ENCODE measurements around the gene PPP1R7.
"Not testable (repeated sequence)": the region's sequence is repeated elsewhere in the genome, so short reads cannot be mapped to it uniquely, and the experiment has no call there.

The PPP1R7 gene, protein sequence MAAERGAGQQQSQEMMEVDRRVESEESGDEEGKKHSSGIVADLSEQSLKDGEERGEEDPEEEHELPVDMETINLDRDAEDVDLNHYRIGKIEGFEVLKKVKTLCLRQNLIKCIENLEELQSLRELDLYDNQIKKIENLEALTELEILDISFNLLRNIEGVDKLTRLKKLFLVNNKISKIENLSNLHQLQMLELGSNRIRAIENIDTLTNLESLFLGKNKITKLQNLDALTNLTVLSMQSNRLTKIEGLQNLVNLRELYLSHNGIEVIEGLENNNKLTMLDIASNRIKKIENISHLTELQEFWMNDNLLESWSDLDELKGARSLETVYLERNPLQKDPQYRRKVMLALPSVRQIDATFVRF

DNA sequence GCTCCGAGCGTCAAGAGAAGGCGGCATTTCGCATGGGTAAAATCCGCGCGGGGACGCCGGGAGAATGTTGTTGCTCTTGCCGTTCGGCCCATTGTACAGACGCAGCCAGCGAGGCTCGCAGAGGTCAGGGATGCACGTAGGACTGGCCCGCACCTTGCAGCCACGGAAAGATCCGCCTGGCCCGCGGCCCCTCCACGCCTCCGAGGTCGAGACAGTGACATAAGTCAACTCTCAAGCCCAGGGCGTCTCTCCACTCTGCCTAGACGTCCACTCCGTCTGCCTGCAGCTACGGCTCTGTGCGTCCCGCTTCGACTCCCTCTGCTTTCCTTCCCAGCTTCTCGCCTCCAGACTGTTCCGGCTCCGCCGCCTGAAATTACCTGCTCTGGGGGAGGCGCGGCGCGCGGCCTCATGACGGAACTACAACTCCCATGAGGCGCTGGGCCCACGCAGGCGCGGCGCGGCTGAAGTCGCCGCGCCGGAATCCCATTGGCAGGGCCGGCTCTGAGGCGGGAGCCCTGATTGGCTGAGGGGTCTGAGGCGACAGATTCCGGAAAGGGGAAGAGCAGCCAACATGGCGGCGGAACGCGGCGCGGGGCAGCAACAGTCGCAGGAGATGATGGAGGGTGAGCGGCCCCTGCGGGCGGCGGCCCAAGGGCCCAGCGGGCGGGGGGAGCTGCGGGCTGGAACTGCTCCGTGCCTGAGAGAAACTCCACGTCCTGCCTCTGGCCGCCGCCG, at the start of gene PPP1R7:
Gene PPP1R7, plus strand, starts transcription at position 543 of the 735 bp plus-strand sequence. Its CDS starts 29 bp downstream, at position 572.
- peak; percentile 76 to 92 (median 86) for DNase-seq (ENCODE audit: low read depth in 4 of 4, low spot score in 1 of 4)

DNA sequence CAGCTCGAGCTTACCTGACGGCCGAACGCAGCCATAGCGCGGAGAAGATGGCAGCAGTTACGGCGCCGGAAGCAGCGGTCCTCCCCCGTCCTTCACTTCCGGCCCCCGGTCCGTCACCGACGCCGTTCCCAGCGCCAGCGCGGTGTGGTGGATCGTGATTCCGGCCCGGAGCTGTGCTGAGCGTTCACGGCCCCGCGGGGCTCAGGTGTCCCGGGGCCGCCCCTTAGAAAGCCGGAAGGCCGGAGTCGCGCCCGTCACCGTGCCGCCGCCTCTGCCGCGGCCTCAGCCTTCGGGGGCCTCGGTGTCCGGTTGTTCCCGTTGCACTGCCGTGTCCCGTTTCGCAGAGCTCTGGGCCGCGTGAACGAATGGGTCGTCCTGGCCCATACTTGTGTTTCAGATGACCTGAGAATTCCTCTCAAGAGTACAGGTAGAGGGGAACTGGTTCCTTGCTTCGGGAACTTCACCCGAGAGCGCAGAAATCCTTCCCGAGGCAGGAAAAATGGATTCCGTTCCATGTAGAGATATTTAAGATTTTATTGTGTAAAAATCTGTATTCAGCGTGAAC, 47.9 kb upstream of the PPP1R7 start, which contains the start of gene MTERF4:
Gene MTERF4, minus strand, starts transcription at position 49 of the 565 bp plus-strand sequence. Its CDS starts 14 bp downstream, at position 35.
- peak; percentile 79 to 85 (median 83) for DNase-seq (ENCODE audit: low read depth in 4 of 4, low spot score in 1 of 4)

DNA sequence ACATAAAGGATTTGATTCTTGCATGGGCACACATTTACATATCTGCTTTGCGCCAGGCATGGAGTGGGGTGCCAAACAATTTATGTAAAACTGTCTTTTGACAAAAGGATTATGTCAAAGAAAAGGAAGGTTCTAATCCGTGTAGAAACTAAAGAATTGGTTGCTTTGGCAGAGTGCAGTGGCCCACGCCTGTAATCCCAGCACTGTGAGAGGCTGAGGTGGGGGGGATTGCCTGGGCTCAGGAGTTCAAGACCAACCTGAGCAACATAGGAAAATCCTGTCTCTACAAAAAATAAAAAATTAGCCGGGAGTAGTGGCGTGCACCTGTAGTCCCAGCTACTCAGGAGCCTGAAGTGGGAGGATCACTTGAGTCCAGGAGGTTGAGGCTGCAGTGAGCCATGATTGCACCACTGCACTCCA, 47.1 kb upstream of the PPP1R7 start:
- DNase-seq (ENCODE audit: low read depth in 4 of 4, low spot score in 1 of 4), result no peak

DNA sequence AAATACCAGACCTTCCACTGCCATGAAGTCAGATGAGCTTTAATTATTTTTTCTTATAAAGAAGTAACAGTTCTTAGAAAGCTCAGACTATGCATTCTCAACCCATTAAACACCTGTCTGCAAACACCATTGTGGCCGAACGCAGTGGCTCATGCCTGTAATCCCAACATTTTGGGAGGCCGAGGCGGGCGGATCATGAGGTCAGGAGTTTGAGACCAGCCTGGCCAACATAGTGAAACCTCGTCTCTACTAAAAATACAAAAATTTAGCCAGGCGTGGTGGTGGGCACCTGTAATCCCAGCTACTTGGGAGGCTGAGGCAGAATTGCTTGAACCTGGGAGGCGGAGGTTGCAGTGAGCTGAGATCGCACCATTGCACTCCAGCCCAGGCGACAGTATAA, 45.7 kb upstream of the PPP1R7 start:
- not testable (repeated sequence) for DNase-seq (ENCODE audit: low read depth in 4 of 4, low spot score in 1 of 4)

DNA sequence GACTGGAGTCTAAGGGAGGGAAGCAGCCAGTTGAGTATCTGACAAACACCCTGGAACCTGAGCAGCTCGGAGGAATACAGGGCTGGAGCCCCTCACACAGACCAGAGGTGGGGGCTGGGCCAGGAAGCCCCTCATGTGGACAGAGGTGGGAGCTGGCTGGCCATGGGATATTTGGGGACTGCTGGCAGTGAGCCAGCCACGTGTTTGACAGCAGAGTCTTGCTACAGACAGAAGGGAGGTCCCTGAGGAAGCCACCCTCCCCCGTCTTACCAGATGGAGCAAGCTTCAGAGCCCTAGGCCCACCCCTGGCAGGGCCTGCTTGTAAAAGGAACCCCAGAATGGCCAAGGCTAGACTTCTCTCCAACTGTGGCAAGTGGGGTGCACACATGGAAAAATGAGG, 44.6 kb upstream of the PPP1R7 start:
- no peak for DNase-seq (ENCODE audit: low read depth in 4 of 4, low spot score in 1 of 4)

DNA sequence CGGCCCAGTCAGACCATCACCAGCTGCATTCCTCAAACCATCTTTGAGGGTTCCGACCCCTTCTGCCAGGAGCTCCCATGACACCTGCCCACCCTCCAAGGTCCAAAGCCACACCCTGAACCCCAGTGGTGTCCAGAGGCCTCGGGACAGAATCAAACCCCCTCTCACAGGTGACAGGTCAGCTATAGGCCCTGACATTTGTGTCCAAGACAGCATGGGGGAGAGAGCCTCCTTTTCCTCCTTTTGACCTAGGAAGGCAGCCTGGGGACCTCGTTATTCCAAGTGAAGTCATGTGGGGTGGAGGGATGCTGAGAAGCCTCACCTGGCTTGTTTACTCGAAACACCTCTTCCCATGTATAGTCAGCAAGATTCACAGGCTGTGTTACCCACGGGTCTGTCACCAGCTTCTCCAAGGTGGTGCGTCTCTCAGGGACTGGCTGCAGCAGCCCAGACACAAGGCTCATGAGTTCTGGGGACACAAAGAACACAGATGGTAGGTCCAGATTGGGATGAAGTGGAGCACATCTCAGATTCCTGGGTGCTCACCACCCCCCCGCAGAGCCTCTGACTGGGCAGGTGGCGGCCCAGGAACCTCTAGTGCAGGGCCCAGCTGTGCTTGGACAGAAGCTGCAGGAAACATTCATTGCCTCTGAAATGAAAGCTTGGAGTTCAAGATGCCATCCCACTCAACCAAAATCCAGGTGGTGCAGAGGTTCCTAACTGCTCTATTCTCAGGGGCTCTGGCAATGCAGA, 43.1 kb upstream of the PPP1R7 start:
- no peak for DNase-seq (ENCODE audit: low read depth in 4 of 4, low spot score in 1 of 4)

DNA sequence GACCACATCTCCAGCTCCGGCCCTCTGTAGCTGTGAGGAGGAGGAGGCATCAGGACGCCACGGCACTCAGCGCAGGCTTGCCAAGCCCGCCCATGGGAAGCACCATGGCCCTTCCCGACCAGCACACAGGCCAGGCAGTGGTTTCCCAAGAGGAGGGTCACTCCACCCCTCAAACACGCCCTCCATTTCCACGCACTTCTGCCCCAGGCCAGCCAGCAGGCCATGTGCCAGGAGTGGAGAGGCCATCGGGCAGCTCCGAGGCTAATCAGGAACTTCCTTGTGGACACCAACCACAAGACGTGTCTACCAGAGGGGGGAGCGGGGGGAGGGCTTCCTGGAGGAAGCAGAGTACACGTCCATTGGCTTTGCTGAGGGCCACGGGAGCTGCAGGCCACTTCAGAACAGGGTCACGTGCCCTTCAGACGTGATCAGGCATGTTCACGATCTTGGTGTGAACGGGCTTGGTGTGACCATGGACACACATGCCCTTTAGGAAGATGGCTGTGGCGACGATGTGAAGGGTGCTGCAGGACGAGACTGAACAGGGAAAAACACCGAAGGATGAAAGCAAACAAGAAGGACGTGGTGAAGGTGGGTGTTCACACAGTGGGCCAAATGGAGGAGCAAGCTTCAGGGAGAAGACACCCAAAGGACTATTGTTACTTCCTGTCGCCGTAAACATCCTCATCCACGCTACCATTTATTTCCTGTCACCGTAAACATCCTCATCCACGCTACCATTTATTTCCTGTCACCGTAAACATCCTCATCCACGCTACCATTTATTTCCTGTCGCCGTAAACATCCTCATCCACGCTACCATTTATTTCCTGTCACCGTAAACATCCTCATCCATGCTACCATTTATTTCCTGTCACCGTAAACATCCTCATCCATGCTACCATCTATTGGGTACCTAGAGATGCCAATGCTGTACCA, 41.7 kb upstream of the PPP1R7 start:
- DNase-seq (ENCODE audit: low read depth in 4 of 4, low spot score in 1 of 4), result no peak

DNA sequence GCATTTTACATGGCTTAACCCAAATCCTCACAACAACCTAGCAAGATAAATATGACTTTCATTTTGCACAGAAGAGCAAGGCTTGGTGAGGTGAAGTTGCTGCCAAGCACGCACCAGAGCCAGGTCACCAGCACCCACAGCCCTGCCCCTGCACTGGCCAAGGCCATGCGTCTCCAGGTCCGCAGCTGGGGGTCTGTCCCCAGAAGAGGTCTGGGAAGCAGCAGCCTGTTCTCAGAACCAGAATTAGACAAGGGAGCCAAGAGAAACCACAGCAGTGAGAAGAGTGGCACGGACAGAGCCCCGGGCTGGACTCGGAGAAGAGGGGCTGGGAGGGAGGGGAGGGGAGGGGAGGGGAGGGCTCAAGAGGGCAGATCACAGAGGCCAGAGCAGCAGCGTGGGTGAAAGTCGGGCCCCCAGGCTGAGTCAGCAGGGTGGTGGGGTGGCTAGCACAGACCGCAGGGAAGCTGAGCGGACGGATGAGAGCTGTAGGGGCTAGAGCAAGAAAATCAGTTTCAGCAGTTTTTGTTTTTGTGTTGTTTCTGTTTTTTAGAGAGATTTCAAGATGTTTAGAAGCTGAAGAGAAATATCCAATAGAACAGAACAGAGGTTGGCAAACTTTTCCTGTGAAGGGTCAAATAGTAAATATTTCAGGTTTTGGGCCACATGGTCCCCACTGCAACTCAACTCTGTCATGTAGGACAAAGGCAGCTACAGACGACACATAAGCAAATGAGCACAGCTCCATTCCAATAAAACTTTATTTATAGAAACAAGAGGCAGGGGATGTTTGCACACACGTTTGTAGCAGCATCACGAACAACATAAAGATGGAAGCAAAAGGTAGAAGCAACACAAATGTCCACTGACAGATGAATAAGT, 40.8 kb upstream of the PPP1R7 start:
- no peak for DNase-seq (ENCODE audit: low read depth in 4 of 4, low spot score in 1 of 4)

DNA sequence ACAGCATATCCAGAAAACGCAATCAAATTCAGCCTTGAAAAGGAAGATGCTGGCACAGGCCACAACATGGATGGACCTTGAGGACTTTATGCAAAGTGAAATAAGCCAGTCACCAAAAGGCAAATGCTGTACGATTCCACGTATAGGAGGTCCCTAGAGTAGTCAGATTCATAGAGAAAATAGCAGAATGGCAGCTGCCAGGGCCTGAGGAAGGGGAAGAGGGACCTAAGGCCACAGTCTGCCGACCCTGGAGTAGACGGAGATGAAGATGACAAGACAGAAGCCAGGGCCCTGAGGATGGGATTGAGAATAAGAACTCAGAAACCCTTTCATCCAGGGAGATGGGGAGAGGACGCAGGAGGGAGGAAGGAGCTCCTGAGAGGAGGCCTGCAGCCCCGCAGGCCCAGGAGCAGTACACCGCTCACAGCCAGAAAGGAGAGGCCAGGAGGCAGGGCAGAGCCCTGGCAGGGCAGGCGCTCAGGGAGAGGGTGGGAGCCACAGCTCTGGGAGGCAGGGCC, 40.1 kb upstream of the PPP1R7 start:
- DNase-seq (ENCODE audit: low read depth in 4 of 4, low spot score in 1 of 4), result no peak

DNA sequence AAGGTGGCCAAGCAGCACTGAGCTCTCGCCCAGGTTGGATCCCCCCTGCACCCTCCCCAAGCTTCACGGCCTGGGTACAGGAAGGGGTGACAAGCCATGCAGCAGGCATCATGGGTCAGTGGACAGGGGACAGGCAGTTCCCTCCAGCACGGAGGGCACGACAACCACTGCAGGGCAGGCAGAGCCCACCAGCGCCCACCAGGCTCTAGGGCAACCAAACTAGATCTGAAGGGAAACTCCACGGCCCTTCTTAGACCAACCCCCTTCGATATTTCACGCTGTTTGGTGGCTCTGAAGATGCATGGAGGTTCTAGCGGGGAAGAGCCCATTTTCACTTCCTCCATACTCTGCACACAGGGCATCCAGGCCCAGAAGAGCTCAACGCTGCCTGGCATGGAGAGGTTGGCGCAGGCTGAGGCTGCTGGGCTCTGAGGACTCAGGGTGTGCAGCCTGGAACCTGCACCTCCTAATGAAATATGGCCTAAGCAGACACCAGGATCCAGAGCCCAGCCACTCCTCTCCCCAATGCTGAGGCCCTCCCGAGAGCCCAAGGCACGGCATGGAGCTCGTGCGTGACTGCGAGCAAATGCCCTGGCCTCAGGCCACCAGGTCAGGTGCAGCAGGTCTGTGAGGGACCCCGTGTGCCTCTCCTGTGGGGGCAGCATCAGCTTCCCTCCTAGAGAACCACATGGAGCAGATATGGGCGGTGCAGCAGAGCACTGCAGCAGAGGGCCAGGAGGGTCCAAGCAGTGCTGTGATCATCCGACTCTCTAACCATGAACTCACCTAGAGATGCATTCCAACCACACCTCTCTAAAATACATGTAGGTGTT, 39.4 kb upstream of the PPP1R7 start:
- no peak for DNase-seq (ENCODE audit: low read depth in 4 of 4, low spot score in 1 of 4)

DNA sequence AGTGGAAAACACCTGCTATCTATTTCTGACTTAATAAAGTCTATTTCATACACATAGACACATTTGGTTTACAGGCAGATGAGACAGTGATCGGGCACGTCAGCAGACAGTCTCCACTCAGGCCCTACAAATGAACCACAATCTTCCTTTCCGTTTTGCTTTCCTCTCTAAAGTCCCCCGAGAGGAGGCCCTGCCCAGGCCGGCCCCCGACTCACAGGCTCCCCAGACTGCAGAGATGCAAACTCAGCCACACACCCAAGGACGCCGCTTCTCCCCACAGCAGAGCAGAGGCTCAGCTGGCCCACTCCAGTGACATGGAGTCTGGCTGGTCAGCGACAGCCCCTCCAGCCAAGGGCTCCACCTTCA, 38.8 kb upstream of the PPP1R7 start:
- no peak for DNase-seq (ENCODE audit: low read depth in 4 of 4, low spot score in 1 of 4)

DNA sequence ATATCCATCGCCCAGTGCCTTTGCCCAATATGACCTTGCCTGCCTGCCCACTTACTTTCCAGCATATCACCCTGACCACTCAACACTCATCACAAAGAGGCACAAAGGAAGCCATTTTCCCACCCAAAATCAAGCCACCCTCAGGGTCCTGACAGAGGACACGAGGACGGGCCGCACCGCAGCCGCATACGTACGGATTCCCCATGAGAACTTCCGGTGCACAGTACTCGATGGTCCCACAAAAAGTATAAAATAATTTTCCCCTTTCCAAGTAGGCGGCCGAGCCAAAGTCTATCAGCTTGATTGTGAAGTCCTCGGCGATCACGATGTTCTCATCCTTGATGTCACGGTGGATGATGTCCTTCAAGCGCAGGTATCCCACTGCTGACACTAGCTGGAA, 38.2 kb upstream of the PPP1R7 start:
- DNase-seq (ENCODE audit: low read depth in 4 of 4, low spot score in 1 of 4), result no peak

DNA sequence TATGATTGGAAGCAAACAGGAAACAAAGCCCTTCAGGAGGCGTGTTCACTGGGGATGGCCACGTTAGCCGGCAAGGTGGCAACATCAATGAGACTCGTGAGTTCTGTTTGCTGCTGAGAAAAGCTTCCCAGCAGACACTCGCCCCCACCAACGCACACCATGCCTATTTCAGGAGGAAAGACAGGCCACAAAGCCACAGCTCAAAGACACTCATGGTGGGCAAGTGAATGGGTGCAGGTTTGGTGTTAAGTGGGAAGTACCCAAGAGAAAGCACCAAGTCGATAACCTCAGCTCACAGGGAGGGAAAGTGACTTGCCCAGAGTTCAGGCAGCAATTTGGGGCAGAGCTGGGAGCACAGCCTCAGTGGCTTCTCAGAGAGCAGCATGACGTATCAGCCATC, 37.7 kb upstream of the PPP1R7 start:
- DNase-seq (ENCODE audit: low read depth in 4 of 4, low spot score in 1 of 4), result peak in 1 of 4 experiments; percentile 43

DNA sequence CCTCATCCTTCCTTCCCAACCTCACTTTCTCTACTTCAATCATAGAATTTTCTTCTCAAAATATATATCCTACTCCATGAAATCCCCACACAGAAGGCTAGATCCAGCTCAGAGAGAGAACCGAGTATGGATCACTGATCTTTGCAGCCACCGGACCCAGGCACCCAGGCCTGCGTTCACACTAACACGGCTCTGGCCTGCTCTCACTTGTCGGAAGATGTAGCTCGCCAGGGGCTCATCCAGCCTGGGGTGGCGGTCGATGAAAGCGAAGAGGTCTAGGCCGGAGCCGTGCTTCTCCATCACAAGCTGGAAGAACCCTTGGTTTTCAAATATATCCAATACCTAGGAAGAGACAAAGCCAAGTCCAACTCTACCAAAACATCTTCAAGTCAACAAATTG, 35.4 kb upstream of the PPP1R7 start:
- DNase-seq (ENCODE audit: low read depth in 4 of 4, low spot score in 1 of 4), result no peak

DNA sequence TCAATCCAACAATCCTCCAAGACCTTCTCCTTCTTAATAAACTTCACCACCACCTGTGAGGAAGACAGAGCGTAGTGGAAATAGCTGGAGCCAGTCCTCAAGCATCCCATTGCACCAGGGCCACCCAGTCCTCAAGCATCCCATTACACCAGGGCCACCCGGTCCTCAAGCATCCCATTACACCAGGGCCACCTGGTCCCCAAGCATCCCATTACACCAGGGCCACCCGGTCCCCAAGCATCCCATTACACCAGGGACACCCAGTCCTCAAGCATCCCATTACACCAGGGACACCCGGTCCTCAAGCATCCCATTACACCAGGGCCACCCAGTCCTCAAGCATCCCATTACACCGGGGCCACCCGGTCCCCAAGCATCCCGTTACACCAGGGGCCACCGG, 34.9 kb upstream of the PPP1R7 start:
- no peak for DNase-seq (ENCODE audit: low read depth in 4 of 4, low spot score in 1 of 4)

DNA sequence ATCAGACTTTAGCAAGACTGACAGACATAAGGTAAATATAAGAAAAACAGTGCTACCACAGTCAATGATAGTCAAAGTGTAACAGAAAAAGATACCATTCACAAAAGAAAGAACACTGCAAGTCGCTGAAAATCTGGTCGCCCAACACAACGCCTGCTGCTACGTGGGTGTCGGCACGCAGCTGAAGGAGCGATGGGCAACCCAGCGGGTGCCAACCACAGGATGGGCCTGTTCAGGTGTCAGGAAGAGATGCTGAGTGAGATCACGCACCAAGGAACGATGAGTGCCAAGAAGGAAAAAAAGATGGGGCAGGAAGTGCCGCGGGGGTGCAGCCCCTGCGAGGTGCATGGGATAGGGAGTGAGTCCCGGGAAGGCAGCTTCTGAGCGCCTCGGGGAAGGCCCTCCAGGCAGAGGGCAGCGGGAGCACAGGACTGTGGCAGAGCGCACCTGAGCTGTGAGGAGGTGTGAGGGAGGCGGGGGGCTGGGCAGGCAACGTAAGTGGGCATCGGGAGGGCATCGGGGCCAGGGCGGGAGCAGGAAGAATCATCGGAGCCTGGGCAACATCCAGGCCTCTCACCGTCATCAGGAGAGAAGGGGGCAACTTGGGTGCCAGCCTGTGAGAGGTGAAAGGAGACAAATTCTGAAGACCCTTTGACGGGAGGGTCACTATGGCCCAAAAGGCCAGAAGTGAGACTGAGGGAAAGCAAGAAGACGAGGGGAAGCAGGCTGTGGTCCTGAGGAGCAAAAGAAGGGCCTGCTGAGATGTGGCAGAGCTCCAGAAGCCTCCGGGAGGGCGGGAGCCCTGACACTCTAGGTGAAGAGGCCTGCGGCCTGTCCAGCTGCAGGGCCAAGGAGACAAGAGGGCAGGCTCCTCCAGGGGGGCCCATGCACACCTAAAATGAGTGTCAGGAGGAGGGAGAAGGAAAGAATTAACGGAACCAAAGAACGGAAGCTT, 33.4 kb upstream of the PPP1R7 start:
- DNase-seq (ENCODE audit: low read depth in 4 of 4, low spot score in 1 of 4), result no peak

All from stimulated activated CD4-positive, alpha-beta T cell treated with anti-CD3 and anti-CD28 coated beads, Interleukin-1b, Interleukin-23, amount 100 ng/mL, for 24 hours (primary cell).